LNCaP clone FGC (cell line): Measurements from ENCODE around the gene SLC17A2.

Experiments
- DNase-seq: peaks from one replicate; pipeline ENCODE4 v3.0.0-alpha.2; 2011; ENCODE audit warnings: low read depth
- H3K4me3 ChIP-seq: 2 replicates; pipeline ENCODE4 v1.5.1; 2011; ENCODE audit warnings: mild to moderate bottlenecking, low read depth, low read length, control low read depth
- TF ChIP-seq, protein P1 (sequence below): IDR thresholded peaks from 2 replicates; pipeline ENCODE4 v1.5.1; 2012; ENCODE audit warnings: mild to moderate bottlenecking; ENCODE audit not compliant: control insufficient read depth, insufficient read depth; ENCODE audit errors: extremely low read depth

The SLC17A2 gene

GRCh38 chr6:25907475-25908014, 22.9 kb downstream of the SLC17A2 start:
- H3K4me3 ChIP-seq, result no peak overlapping the region
- TF ChIP-seq, protein P1, sequence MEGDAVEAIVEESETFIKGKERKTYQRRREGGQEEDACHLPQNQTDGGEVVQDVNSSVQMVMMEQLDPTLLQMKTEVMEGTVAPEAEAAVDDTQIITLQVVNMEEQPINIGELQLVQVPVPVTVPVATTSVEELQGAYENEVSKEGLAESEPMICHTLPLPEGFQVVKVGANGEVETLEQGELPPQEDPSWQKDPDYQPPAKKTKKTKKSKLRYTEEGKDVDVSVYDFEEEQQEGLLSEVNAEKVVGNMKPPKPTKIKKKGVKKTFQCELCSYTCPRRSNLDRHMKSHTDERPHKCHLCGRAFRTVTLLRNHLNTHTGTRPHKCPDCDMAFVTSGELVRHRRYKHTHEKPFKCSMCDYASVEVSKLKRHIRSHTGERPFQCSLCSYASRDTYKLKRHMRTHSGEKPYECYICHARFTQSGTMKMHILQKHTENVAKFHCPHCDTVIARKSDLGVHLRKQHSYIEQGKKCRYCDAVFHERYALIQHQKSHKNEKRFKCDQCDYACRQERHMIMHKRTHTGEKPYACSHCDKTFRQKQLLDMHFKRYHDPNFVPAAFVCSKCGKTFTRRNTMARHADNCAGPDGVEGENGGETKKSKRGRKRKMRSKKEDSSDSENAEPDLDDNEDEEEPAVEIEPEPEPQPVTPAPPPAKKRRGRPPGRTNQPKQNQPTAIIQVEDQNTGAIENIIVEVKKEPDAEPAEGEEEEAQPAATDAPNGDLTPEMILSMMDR, result no peak
- no peak for DNase-seq

GRCh38 chr6:25903467-25904099, 26.9 kb downstream of the SLC17A2 start:
- TF ChIP-seq, protein P1, result no peak
- no peak overlapping the region for H3K4me3 ChIP-seq
- DNase-seq, result no peak

DNA sequence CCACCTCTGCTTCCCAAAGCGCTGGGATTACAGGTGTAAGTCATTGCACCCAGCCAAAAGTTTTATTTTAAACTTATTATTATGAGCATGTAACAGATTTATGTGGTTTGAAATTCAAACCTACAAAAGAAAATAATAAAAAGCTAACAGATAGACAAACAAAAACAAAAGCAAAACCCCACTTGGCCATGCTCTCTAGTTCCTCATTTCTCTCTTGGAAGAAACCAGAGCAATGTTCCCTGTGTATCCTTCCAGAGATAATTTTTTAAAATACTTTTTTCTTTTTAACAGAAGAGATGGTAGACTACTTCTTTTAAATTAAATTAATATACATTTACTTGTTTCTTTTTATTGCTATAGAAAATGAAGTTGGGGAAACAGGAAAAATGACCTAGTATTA, 28.4 kb downstream of the SLC17A2 start:
- no peak overlapping the region for H3K4me3 ChIP-seq
- TF ChIP-seq, protein P1, result no peak
- DNase-seq, result no peak

DNA sequence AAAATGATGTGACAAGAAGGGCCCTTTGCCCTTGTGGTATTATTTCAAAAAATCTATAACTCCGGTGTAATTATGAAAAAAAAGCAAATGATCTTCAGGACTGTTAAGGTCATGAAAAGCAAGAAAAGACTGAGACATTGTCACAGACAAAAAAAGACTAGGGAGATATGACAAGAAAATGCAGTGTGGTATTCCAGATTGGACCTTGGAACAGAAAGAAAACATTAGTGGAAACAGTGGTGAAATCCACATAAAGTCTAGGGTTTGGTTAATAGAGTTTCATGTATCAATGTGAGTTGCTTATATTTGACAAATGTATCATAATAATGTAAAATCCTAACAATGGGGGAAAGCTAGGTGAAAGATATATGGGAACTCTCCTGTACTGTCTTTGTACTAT, 29.6 kb downstream of the SLC17A2 start:
- no peak for DNase-seq
- no peak overlapping the region for H3K4me3 ChIP-seq
- TF ChIP-seq, protein P1, result no peak

DNA sequence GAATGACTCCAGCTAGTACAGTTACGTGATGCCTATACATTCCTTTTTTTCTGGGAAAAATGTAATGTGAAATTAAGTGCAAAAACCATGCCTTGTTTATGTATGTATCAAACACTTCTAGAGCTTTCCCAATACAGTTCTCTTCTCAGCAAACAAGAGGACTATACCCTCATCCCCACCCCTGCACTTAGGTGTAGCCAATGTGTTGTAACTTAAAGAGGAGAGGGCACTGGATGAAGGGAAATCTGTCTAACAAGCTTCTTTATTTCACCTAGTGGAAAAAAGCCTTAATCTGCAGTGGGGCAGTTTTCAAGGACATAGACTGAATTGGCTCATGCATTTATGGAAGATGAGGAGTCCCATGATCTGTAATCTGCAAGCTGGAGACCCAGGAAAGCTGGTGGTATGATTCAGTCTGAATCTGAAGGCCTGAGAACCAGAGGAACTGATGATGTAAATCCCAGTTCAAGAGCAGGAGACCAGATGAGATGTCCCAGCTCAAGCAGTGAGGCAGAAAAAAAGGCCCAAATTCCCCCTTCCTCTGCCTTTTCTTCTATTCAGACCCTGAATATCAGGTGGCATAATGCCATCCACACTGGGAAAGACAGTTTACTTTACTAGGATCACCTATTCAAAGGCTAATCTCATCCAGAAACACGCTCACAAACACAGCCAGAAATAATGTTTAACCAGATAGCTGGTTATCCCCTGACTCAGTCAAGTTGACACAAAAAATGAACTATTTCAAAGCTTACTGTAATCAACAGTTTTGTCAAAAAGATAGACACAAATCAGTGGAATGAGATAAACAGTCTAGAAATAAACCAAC, 30.7 kb downstream of the SLC17A2 start:
- no peak for DNase-seq
- TF ChIP-seq, protein P1, result no peak
- no peak overlapping the region for H3K4me3 ChIP-seq

DNA sequence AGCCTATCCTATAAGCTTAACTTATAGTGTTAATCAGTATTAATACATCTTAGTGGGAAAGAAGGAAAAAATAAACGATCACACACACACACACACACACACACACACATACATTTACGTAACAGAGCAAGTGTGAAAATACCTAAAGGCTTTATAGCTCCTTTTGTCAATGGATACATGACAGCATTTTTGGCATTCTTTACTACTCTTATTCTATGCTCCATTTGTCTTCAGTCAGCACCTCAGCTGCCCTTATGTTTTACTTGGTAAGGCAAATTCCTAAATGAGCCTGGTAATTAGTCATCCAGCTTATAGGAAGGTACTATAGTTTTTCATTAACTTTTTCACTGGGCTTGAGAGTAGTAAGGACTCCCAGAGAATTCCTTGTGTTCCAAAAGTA, 31.4 kb downstream of the SLC17A2 start:
- TF ChIP-seq, protein P1, result no peak
- no peak for DNase-seq
- no peak overlapping the region for H3K4me3 ChIP-seq
